ENCODE data around the gene SORCS2. TPM values are rescaled to one million over a fixed set of nuclear protein-coding genes. Genes with fewer than 3 reads are reported as not detected.

SORCS2 gene
- total and polyA plus RNA-seq, 2 of the 13 experiments (the other 11 are each of a cell fraction or from before 2014, with no cell fraction given): 0.82 to 1.0 TPM

- TF ChIP-seq TCF12 (IDR thresholded peaks at IDR 0.05) (no peak), TCF12 (CRISPR knock-in tag; IDR thresholded peaks at IDR 0.05) (no peak), LCORL (IDR thresholded peaks at IDR 0.05) (no peak), LCORL (CRISPR knock-in tag; IDR thresholded peaks at IDR 0.05) (no peak), ZNF232 (CRISPR knock-in tag; IDR thresholded peaks at IDR 0.05; ENCODE audit: borderline replicate concordance) (no peak), KLF16 (CRISPR knock-in tag; IDR thresholded peaks at IDR 0.05) (no peak), MED8 (CRISPR knock-in tag; IDR thresholded peaks at IDR 0.05; ENCODE audit: insufficient replicate concordance) (no peak)
Measured at GRCh38 chr4:7632341-7632740, 440.0 kb downstream of the SORCS2 start (continued).

GRCh38 chr4:7632971-7633370 is 440.6 kb downstream of the SORCS2 start:
- ATAC-seq (no peak), DNase-seq (ENCODE audit: low spot score) (no peak), FAIRE-seq (no peak)
- Histone ChIP-seq H3K9me3 (ENCODE audit: low read length) (no peaks in the 10 kb centered on the region), H4K20me1 (ENCODE audit: insufficient read depth, low read length) (no peaks in the 10 kb centered on the region), H3K9ac (ENCODE audit: insufficient read depth, low read depth, low read length) (no peak overlapping the region), H3K4me2 (ENCODE audit: low read depth, low read length) (no peak overlapping the region), H3K4me3 (replicated peaks in 1 of 3; ENCODE audit: insufficient read depth in 1 of 3, low read depth in 2 of 3, low read length in 3 of 3) (no peak overlapping the region), H3K79me2 (ENCODE audit: insufficient read depth, low read length) (no peaks in the 10 kb centered on the region), H2AFZ (ENCODE audit: low read length) (no peak overlapping the region), H3K36me3 (replicated peaks in 1 of 2; ENCODE audit: control insufficient read depth in 1 of 2, insufficient read depth in 2 of 2, low read length in 2 of 2) (no peaks in the 10 kb centered on the region), H3K4me1 (ENCODE audit: insufficient read depth, low read length) (peaks cover 45% of the 10 kb centered on the region), H3K27ac (ENCODE audit: extremely low read length, insufficient read depth, low read length) (no peak overlapping the region), H3K27me3 (ENCODE audit: control insufficient read depth in 1 of 2, insufficient read depth in 2 of 2, low read length in 2 of 2) (no peaks in the 10 kb centered on the region)
- ChIA-PET CTCF (ENCODE audit: low intra/inter-chr PET ratio, low total read pairs) (no interaction called here), POLR2A (no interaction called here)
- in situ Hi-C loops (cut with HindIII; ENCODE audit: extremely low pct_ligation_motif_present, low pct_unique_long_range_greater_than_20kb) (no loop called here), intact Hi-C loops (cut with micrococcal nuclease; ENCODE audit: unreplicated experiment) (loop anchor here (5.0 to 10.0 kb wide), 2 partner anchors 39 to 98 kb away; no protein-coding TSS in a partner anchor)
- TF ChIP-seq ZNF501 (CRISPR knock-in tag; IDR thresholded peaks at IDR 0.05): no peak
- TF ChIP-seq ZNF703 (CRISPR knock-in tag; IDR thresholded peaks at IDR 0.05; ENCODE audit: borderline replicate concordance): no peak
- no peak for TF ChIP-seq KMT2B (CRISPR knock-in tag; IDR thresholded peaks at IDR 0.05)
- no peak for TF ChIP-seq JDP2 (CRISPR knock-in tag; IDR thresholded peaks at IDR 0.05; ENCODE audit: borderline replicate concordance)
- TF ChIP-seq ZNF720 (CRISPR knock-in tag; IDR thresholded peaks at IDR 0.05): no peak
- no peak for TF ChIP-seq SMAD3 (CRISPR knock-in tag; IDR thresholded peaks at IDR 0.05)
- no peak for TF ChIP-seq RELA (CRISPR knock-in tag; IDR thresholded peaks at IDR 0.05)
- TF ChIP-seq ZMAT5 (CRISPR knock-in tag; IDR thresholded peaks at IDR 0.05; ENCODE audit: borderline replicate concordance, low read depth): no peak
- no peak for TF ChIP-seq HDAC6 (IDR thresholded peaks at IDR 0.05; ENCODE audit: low read depth, low read length)
- WGBS (ENCODE audit: low lambda C conversion rate): no CpG with 5 or more reads among the region's 5 CpGs
- BruUV-seq (replicated peaks): no TSS peak
